Activated naive CD8-positive, alpha-beta T cell treated with anti-CD3 and anti-CD28 coated beads for 36 hours (primary cell): ENCODE data around the gene USP10. TPM values are rescaled to one million over a fixed set of nuclear protein-coding genes. Genes with fewer than 3 reads are reported as not detected.
A peak's percentile ranks its signal among the peaks of the same experiment; 100 is the strongest.

Experiments
- DNase-seq: peaks from one replicate; pipeline ENCODE4 v3.0.0; 2021
- H3K27ac Mint-ChIP-seq: one replicate; pipeline ENCODE4 v1.8.0; 2022; ENCODE audit warnings: mild to moderate bottlenecking, moderate library complexity, mixed read lengths
- H3K27me3 Mint-ChIP-seq: one replicate; pipeline ENCODE4 v1.8.0; 2022; ENCODE audit warnings: mild to moderate bottlenecking, mixed read lengths
- H3K36me3 Mint-ChIP-seq: one replicate; pipeline ENCODE4 v1.8.0; 2021; ENCODE audit warnings: mild to moderate bottlenecking, mixed read lengths
- H3K4me1 Mint-ChIP-seq: one replicate; pipeline ENCODE4 v1.8.0; 2021; ENCODE audit warnings: mixed read lengths
- H3K4me3 Mint-ChIP-seq: one replicate; pipeline ENCODE4 v1.8.0; 2022; ENCODE audit warnings: mild to moderate bottlenecking, moderate library complexity, mixed read lengths
- H3K9me3 Mint-ChIP-seq: one replicate; pipeline ENCODE4 v1.8.0; 2022; ENCODE audit warnings: mixed read lengths
- total RNA-seq, 2 experiments: library from RNA; stranded (reverse); gene quantifications; one replicate each; pipeline ENCODE4 v1.2.3, GENCODE V29; 2021

Gene USP10
- total RNA-seq, 2 experiments from 2014 or later = 148 to 151 TPM

- no peak overlapping the region for H3K4me3 Mint-ChIP-seq
- H3K27me3 Mint-ChIP-seq = no peaks in the 10 kb centered on the region
- peaks cover 22% of the 10 kb centered on the region for H3K36me3 Mint-ChIP-seq
- no peaks in the 10 kb centered on the region for H3K9me3 Mint-ChIP-seq
- no peak for DNase-seq
- peak overlapping the region; percentile 3 for H3K27ac Mint-ChIP-seq
- peaks cover 73% of the 10 kb centered on the region for H3K4me1 Mint-ChIP-seq
These were observed 55.3 kb downstream of the USP10 start for GRCh38 chr16:84754956-84755672.

DNA sequence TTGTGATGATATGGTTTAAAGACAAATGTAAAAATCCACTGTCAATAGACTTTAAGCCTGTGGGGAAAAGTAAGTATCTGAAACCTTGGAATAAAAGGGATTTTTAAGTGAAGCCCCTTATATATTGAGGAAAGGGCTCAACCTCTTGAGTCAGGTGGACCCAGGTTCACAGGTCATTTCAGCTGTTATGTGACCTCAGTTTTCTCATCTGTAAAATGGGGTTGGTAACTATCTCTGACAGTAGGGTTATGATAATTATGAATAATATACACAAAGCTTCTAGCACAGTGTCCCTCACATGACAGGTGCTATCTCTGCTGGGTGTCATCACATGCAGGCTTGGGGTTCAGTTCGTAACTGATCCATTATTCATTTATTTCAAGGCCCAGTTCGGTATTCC, 57.0 kb downstream of the USP10 start:
- DNase-seq = no peak
- Mint-ChIP-seq H3K4me1 (peaks cover 58% of the 10 kb centered on the region), H3K36me3 (peaks cover 34% of the 10 kb centered on the region), H3K4me3 (no peak overlapping the region), H3K27me3 (no peaks in the 10 kb centered on the region), H3K27ac (no peak overlapping the region), H3K9me3 (no peaks in the 10 kb centered on the region)

DNA sequence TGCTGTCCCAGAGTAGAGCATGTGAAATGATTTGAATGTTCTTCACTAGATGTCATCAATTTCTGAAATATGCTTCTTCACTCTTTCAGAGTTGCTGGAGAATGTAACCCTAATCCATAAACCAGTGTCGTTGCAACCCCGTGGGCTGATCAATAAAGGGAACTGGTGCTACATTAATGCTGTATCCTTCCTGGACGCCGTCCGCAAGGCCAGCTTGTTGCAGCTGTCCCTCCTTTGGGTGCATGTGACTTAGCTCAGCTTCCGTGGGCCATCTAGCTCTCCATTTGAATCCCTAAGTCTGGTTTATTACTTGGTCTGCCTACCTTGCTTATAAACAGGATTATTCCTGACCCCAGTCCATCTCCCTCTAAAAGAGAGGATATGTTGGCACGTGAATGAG, 58.8 kb downstream of the USP10 start:
- no peak for DNase-seq
- Mint-ChIP-seq H3K36me3 (peaks cover 24% of the 10 kb centered on the region), H3K27me3 (no peaks in the 10 kb centered on the region), H3K4me1 (peaks cover 42% of the 10 kb centered on the region), H3K27ac (no peak overlapping the region), H3K4me3 (no peak overlapping the region), H3K9me3 (no peaks in the 10 kb centered on the region)

DNA sequence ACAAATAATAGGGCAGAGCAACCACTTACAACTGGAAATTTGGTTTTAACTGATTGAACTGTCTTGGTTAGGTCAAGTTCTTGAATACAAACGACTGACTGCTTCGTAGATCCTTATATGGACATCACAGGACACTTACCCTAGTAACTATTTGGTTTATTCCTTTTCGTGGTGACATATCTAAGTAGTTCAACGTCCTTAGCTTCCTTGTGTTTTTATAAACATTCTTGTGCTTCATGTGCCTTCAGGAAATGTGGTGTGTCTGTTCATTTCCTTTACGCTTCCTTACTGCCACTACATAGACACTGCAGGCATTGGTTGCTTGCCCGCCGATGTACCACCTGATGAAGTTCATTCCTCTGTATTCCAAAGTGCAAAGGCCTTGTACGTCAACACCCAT, 59.3 kb downstream of the USP10 start:
- no peak for DNase-seq
- Mint-ChIP-seq H3K27ac (no peak overlapping the region), H3K27me3 (no peaks in the 10 kb centered on the region), H3K4me3 (no peak overlapping the region), H3K36me3 (peaks cover 25% of the 10 kb centered on the region), H3K9me3 (no peaks in the 10 kb centered on the region), H3K4me1 (peaks cover 38% of the 10 kb centered on the region)

GRCh38 chr16:84759906-84760305, 60.1 kb downstream of the USP10 start:
- H3K36me3 Mint-ChIP-seq = peaks cover 31% of the 10 kb centered on the region
- H3K4me1 Mint-ChIP-seq = peaks cover 29% of the 10 kb centered on the region
- no peak overlapping the region for H3K27ac Mint-ChIP-seq
- no peaks in the 10 kb centered on the region for H3K9me3 Mint-ChIP-seq
- H3K4me3 Mint-ChIP-seq = no peak overlapping the region
- no peak for DNase-seq
- H3K27me3 Mint-ChIP-seq = no peaks in the 10 kb centered on the region

DNA sequence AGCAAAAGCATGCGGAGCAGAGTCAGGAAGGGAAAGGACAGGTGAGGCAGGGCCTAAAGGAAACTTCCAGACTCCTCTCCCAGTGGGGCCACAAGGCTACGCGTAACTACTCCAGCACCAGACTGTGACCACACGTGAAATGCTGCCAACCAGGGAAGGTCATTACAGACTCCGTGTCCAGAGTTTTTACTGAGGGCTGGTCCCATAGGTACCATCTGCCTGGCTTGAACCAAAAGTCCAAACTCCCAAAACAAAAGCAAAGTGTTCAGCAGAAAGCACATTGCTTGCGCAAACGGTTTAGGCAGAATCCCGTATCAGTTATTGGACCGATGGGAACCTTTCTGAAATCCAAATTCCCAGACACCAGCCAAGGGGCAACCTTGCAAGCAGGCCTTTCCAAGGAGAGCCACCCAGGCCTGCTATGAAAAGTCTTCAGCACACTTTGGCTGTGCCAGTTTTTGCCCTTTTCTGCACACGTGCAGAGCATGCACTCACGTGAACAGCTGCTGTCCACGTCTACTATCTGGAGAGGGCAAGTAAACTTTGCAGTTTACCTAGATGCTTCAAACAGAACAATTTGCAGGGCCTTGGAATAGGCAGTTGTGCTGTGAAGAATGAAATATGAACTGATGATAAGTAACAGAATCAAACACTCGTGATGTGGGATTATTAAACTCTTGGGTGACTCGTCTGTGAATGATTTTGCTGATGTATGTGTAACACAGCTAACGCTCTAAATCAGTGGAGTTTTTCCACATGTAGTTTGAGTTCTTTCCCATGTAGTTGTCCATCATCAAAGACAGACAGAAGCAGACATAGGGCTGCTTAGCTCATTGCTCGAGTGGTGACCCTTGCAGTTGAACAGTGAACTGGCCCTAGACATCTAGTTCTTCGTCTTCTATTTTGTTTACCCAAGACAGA, 61.9 kb downstream of the USP10 start:
- Mint-ChIP-seq H3K27me3 (no peaks in the 10 kb centered on the region), H3K4me3 (no peak overlapping the region), H3K36me3 (peaks cover 35% of the 10 kb centered on the region), H3K9me3 (no peaks in the 10 kb centered on the region), H3K27ac (no peak overlapping the region), H3K4me1 (peaks cover 37% of the 10 kb centered on the region)
- DNase-seq = no peak

GRCh38 chr16:84763164-84763563, 63.4 kb downstream of the USP10 start:
- Mint-ChIP-seq H3K4me3 (no peak overlapping the region), H3K36me3 (peaks cover 46% of the 10 kb centered on the region), H3K9me3 (no peaks in the 10 kb centered on the region), H3K4me1 (peaks cover 40% of the 10 kb centered on the region), H3K27me3 (no peaks in the 10 kb centered on the region), H3K27ac (no peak overlapping the region)
- DNase-seq = no peak

- Mint-ChIP-seq H3K9me3 (no peaks in the 10 kb centered on the region), H3K27ac (no peak overlapping the region), H3K27me3 (no peaks in the 10 kb centered on the region), H3K36me3 (peaks cover 46% of the 10 kb centered on the region), H3K4me3 (no peak overlapping the region), H3K4me1 (peaks cover 36% of the 10 kb centered on the region)
- no peak for DNase-seq
These were observed 63.8 kb downstream of the USP10 start for GRCh38 chr16:84763629-84764028.

GRCh38 chr16:84764970-84765369, 65.2 kb downstream of the USP10 start:
- Mint-ChIP-seq H3K27me3 (no peaks in the 10 kb centered on the region), H3K4me3 (no peak overlapping the region), H3K9me3 (no peaks in the 10 kb centered on the region), H3K4me1 (peaks cover 27% of the 10 kb centered on the region), H3K27ac (no peak overlapping the region), H3K36me3 (peaks cover 54% of the 10 kb centered on the region)
- DNase-seq = no peak

- H3K27me3 Mint-ChIP-seq = no peaks in the 10 kb centered on the region
- peaks cover 27% of the 10 kb centered on the region for H3K4me1 Mint-ChIP-seq
- no peak overlapping the region for H3K4me3 Mint-ChIP-seq
- H3K27ac Mint-ChIP-seq = peak overlapping the region; percentile 45
- H3K36me3 Mint-ChIP-seq = peaks cover 47% of the 10 kb centered on the region
- H3K9me3 Mint-ChIP-seq = no peaks in the 10 kb centered on the region
- DNase-seq = no peak
These were observed 66.1 kb downstream of the USP10 start for GRCh38 chr16:84765616-84766580.

DNA sequence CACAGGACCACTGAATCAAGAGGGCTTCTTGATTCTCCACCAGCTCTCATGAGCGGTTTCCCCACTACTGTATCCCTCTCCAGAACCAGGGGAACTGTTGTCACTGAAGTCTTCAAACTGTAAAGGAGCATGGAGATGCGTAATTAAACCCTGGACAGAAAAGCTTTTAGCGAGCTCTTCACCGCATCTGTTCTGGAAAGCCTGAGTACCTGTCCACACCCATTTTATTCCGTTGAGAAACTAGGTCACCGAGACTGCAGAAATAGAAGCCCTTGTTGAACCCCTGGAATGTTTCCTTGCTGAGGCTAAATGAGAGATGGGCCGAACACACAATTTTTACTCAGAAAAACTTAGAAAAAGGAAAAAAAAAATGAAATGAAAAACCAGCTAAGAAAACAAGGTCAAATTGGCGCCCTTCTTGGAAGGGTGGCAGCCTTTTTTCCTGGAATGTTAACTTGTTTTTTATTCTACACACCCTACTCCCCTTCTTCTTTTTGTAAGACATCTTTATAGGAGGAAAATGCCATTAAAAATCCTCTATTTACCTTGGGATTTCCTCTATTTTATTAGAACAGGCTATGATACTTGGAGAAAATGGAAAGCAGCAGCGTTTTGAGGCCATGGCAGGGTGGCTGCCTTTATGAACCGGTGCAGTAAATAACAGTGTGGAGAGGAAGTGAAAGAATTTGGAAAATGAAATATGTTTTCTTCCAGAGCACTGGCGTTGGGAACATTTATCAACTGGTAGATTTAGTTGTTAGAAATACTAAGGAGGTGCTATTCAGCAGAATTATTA, 67.4 kb downstream of the USP10 start:
- no peak overlapping the region for H3K4me3 Mint-ChIP-seq
- DNase-seq = no peak
- peaks cover 43% of the 10 kb centered on the region for H3K36me3 Mint-ChIP-seq
- H3K9me3 Mint-ChIP-seq = no peaks in the 10 kb centered on the region
- H3K27me3 Mint-ChIP-seq = no peaks in the 10 kb centered on the region
- H3K4me1 Mint-ChIP-seq = peaks cover 27% of the 10 kb centered on the region
- H3K27ac Mint-ChIP-seq = peak overlapping the region; percentile 55

DNA sequence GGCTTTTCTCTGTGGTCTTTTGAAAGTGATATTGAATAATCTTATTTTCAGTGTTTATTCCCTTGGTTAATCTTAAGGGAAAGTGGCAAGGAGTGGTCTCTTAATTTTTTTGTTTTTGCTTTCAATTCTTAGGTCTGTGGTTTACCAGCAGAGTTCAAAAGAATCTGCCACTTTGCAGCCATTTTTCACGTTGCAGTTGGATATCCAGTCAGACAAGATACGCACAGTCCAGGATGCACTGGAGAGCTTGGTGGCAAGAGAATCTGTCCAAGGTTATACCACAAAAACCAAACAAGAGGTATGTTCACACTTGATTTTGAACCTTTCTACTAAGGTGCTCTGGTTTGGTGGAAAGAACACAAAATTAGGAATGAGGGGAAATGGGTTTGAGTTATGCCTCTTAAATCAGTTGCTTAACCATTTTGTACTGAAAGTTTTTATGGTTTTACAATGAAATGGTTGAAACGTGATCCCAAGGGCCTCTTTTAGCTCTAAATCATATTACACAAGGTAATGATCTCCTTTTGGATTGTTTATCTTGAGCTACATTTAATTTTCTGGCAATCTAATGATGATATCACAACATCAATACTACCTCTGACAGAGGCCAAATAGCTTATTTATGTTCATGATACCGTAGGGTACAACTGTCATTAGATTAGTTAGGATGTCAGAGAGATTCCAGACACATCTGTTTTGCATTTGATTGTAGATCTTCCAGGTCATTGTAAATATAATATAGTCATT, 68.4 kb downstream of the USP10 start:
- Mint-ChIP-seq H3K4me1 (peaks cover 27% of the 10 kb centered on the region), H3K27ac (no peak overlapping the region), H3K36me3 (peaks cover 45% of the 10 kb centered on the region), H3K4me3 (no peak overlapping the region), H3K9me3 (no peaks in the 10 kb centered on the region), H3K27me3 (no peaks in the 10 kb centered on the region)
- DNase-seq = no peak

DNA sequence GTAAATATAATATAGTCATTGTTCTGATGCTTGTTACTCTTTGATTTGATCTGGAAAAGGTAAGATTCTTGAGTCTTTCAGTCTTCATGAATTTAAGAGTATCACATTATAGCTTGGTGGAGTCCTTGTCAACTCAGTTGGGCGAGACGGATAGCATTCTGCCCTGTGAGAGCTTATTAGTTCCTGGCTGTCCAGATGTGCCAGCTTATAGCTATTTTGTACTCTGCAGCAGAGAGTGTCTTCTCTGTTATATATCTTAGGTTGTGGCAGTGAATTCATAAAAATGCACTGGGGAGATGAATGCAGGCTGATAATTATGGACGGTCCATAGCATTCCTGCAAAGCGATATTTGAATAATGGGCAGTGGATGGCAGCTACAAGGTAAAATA, 69.0 kb downstream of the USP10 start:
- Mint-ChIP-seq H3K4me1 (peaks cover 27% of the 10 kb centered on the region), H3K9me3 (no peaks in the 10 kb centered on the region), H3K27ac (no peak overlapping the region), H3K36me3 (peaks cover 46% of the 10 kb centered on the region), H3K27me3 (no peaks in the 10 kb centered on the region), H3K4me3 (no peak overlapping the region)
- no peak for DNase-seq
